ENCODE results near the gene UMODL1. TPM values are rescaled to one million over a fixed set of nuclear protein-coding genes. Genes with fewer than 3 reads are reported as not detected.

Gene UMODL1
- total RNA-seq, 1 donor from 2014 or later, result not detected

GRCh38 chr21:42109473-42109872, 38.4 kb downstream of the UMODL1 start:
- Mint-ChIP-seq H3K4me1 (ENCODE audit: unreplicated experiment) (no peaks in the 10 kb centered on the region), H3K36me3 (ENCODE audit: low read depth, unreplicated experiment) (no peaks in the 10 kb centered on the region), H3K27me3 (ENCODE audit: unreplicated experiment) (peaks cover 11% of the 10 kb centered on the region), H3K4me3 (ENCODE audit: unreplicated experiment) (no peak overlapping the region), H3K27ac (ENCODE audit: unreplicated experiment) (no peak overlapping the region), H3K9me3 (ENCODE audit: unreplicated experiment) (no peaks in the 10 kb centered on the region)
- no peak for DNase-seq (ENCODE audit: low spot score)
- no peak for TF ChIP-seq CTCF (IDR thresholded peaks at IDR 0.05; ENCODE audit: unreplicated experiment)

DNA sequence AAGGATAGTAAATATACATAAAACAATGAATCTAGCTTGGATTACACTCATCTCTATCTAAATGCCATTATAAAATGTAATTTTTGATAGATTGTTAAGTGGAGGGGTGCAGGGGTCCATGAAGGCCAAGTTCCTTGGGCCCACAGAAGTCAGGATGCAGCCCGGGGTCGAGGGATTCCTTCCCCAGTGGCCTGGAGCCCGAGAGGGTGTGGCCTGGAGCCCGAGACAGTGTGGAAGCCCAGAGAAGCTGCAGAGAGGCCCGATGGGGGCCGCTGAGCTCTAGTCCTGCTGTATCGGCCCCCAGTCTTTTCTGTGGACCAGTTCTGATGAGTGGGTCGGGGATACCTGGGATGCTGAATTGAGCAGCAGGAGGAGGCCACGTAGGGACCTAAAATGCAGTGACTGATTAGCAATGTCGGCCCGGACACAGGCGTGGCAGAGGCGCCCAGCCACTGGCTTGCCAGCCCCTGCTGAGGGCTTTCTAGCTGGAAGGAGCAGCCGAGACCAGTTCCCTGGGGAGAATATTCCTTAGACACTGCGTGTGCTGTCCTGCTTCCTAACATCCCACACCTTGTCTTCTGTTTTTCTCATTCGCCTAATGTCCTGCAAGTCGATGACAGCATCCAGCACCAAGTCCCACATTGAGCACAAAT, 38.9 kb downstream of the UMODL1 start:
- peaks cover 9% of the 10 kb centered on the region for H3K27me3 Mint-ChIP-seq (ENCODE audit: unreplicated experiment)
- DNase-seq (ENCODE audit: low spot score), result no peak
- TF ChIP-seq CTCF (IDR thresholded peaks at IDR 0.05; ENCODE audit: unreplicated experiment), result no peak
- H3K4me1 Mint-ChIP-seq (ENCODE audit: unreplicated experiment), result no peaks in the 10 kb centered on the region
- no peak overlapping the region for H3K27ac Mint-ChIP-seq (ENCODE audit: unreplicated experiment)
- no peaks in the 10 kb centered on the region for H3K36me3 Mint-ChIP-seq (ENCODE audit: low read depth, unreplicated experiment)
- H3K4me3 Mint-ChIP-seq (ENCODE audit: unreplicated experiment), result no peak overlapping the region
- no peaks in the 10 kb centered on the region for H3K9me3 Mint-ChIP-seq (ENCODE audit: unreplicated experiment)

DNA sequence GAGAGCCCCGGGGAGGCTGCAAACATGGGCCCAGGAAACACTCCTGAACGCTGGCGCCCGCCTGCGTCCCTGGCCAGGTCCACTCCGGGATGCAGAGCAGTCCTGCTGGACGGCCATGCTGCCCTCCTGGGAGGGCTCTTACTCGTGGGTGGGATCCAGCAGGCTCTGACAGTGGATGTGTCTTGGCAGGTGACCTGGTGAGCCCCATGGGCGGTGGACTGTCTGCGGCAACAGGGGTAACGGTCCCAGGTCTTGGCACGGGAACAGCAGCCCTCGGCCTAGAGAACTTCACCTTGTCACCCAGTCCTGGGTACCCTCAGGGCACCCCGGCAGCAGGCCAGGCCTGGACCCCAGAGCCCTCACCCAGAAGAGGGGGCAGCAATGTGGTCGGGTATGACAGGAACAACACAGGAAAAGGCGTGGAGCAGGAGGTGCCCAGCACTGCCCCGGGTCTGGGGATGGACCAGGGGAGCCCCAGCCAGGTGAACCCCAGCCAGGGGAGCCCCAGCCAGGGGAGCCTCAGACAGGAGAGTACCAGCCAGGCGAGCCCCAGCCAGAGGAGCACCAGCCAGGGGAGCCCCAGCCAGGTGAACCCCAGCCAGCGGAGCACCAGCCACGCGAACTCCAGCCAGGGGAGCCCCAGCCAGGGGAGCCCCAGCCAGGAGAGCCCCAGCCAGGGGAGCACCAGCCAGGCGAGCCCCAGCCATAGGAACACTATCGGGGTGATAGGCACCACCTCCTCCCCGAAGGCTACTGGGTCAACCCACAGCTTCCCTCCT, 39.8 kb downstream of the UMODL1 start:
- no peaks in the 10 kb centered on the region for H3K9me3 Mint-ChIP-seq (ENCODE audit: unreplicated experiment)
- H3K27me3 Mint-ChIP-seq (ENCODE audit: unreplicated experiment), result peaks cover 9% of the 10 kb centered on the region
- no peak for TF ChIP-seq CTCF (IDR thresholded peaks at IDR 0.05; ENCODE audit: unreplicated experiment)
- H3K36me3 Mint-ChIP-seq (ENCODE audit: low read depth, unreplicated experiment), result no peaks in the 10 kb centered on the region
- DNase-seq (ENCODE audit: low spot score), result no peak
- H3K27ac Mint-ChIP-seq (ENCODE audit: unreplicated experiment), result no peak overlapping the region
- no peaks in the 10 kb centered on the region for H3K4me1 Mint-ChIP-seq (ENCODE audit: unreplicated experiment)
- H3K4me3 Mint-ChIP-seq (ENCODE audit: unreplicated experiment), result no peak overlapping the region

DNA sequence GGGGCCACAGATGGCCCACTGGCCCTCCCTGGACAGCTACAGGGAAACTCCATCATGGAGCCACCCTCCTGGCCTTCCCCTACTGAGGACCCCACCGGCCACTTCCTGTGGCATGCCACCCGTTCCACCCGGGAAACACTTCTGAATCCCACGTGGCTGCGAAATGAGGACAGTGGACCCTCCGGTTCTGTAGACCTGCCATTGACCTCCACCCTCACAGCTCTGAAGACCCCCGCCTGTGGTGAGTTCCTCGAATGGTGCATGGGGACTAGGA, 40.3 kb downstream of the UMODL1 start:
- TF ChIP-seq CTCF (IDR thresholded peaks at IDR 0.05; ENCODE audit: unreplicated experiment), result no peak
- no peak overlapping the region for H3K4me3 Mint-ChIP-seq (ENCODE audit: unreplicated experiment)
- H3K27me3 Mint-ChIP-seq (ENCODE audit: unreplicated experiment), result peaks cover 9% of the 10 kb centered on the region
- DNase-seq (ENCODE audit: low spot score), result no peak
- no peaks in the 10 kb centered on the region for H3K4me1 Mint-ChIP-seq (ENCODE audit: unreplicated experiment)
- no peaks in the 10 kb centered on the region for H3K36me3 Mint-ChIP-seq (ENCODE audit: low read depth, unreplicated experiment)
- H3K9me3 Mint-ChIP-seq (ENCODE audit: unreplicated experiment), result no peaks in the 10 kb centered on the region
- H3K27ac Mint-ChIP-seq (ENCODE audit: unreplicated experiment), result no peak overlapping the region

- no peak overlapping the region for H3K4me3 Mint-ChIP-seq (ENCODE audit: unreplicated experiment)
- no peaks in the 10 kb centered on the region for H3K4me1 Mint-ChIP-seq (ENCODE audit: unreplicated experiment)
- no peaks in the 10 kb centered on the region for H3K36me3 Mint-ChIP-seq (ENCODE audit: low read depth, unreplicated experiment)
- peaks cover 9% of the 10 kb centered on the region for H3K27me3 Mint-ChIP-seq (ENCODE audit: unreplicated experiment)
- TF ChIP-seq CTCF (IDR thresholded peaks at IDR 0.05; ENCODE audit: unreplicated experiment), result no peak
- no peaks in the 10 kb centered on the region for H3K9me3 Mint-ChIP-seq (ENCODE audit: unreplicated experiment)
- DNase-seq (ENCODE audit: low spot score), result no peak
- no peak overlapping the region for H3K27ac Mint-ChIP-seq (ENCODE audit: unreplicated experiment)
Observed at GRCh38 chr21:42111811-42112210, 40.7 kb downstream of the UMODL1 start.

Measured in endothelial cell (in vitro differentiated cells).